ENCODE measurements around the gene TCF7L2.

GRCh38 chr10:113113241-113113640 lies 163.2 kb downstream of the TCF7L2 start:
- TF ChIP-seq, protein P1, sequence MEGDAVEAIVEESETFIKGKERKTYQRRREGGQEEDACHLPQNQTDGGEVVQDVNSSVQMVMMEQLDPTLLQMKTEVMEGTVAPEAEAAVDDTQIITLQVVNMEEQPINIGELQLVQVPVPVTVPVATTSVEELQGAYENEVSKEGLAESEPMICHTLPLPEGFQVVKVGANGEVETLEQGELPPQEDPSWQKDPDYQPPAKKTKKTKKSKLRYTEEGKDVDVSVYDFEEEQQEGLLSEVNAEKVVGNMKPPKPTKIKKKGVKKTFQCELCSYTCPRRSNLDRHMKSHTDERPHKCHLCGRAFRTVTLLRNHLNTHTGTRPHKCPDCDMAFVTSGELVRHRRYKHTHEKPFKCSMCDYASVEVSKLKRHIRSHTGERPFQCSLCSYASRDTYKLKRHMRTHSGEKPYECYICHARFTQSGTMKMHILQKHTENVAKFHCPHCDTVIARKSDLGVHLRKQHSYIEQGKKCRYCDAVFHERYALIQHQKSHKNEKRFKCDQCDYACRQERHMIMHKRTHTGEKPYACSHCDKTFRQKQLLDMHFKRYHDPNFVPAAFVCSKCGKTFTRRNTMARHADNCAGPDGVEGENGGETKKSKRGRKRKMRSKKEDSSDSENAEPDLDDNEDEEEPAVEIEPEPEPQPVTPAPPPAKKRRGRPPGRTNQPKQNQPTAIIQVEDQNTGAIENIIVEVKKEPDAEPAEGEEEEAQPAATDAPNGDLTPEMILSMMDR (IDR thresholded peaks at IDR 0.05): no peak
- TF ChIP-seq, protein P2, sequence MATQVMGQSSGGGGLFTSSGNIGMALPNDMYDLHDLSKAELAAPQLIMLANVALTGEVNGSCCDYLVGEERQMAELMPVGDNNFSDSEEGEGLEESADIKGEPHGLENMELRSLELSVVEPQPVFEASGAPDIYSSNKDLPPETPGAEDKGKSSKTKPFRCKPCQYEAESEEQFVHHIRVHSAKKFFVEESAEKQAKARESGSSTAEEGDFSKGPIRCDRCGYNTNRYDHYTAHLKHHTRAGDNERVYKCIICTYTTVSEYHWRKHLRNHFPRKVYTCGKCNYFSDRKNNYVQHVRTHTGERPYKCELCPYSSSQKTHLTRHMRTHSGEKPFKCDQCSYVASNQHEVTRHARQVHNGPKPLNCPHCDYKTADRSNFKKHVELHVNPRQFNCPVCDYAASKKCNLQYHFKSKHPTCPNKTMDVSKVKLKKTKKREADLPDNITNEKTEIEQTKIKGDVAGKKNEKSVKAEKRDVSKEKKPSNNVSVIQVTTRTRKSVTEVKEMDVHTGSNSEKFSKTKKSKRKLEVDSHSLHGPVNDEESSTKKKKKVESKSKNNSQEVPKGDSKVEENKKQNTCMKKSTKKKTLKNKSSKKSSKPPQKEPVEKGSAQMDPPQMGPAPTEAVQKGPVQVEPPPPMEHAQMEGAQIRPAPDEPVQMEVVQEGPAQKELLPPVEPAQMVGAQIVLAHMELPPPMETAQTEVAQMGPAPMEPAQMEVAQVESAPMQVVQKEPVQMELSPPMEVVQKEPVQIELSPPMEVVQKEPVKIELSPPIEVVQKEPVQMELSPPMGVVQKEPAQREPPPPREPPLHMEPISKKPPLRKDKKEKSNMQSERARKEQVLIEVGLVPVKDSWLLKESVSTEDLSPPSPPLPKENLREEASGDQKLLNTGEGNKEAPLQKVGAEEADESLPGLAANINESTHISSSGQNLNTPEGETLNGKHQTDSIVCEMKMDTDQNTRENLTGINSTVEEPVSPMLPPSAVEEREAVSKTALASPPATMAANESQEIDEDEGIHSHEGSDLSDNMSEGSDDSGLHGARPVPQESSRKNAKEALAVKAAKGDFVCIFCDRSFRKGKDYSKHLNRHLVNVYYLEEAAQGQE (IDR thresholded peaks at IDR 0.05; ENCODE audit: insufficient read depth in 1 of 2, low read depth in 2 of 2, low read length in 1 of 2): no peak
- no peak for TF ChIP-seq SIN3A (IDR thresholded peaks at IDR 0.05; ENCODE audit: borderline replicate concordance, insufficient read depth, low read depth, low read length)
